OCI-LY1 (cell line): ENCODE results near the gene HBM.

Source experiments
- H2AFZ ChIP-seq: fragments of 200-600 bp; sonication (generic), shearing (Covaris generic); 2 replicates; pipeline ENCODE4 v1.6.0; 2014; ENCODE audit warnings: antibody characterized with exemption, mild to moderate bottlenecking, low read length
- H3F3A ChIP-seq: fragments of 200-600 bp; sonication (generic), shearing (Covaris generic); 2 replicates; pipeline ENCODE4 v1.6.0; 2014; ENCODE audit warnings: mild to moderate bottlenecking, antibody characterized with exemption, low read length, moderate library complexity; ENCODE audit not compliant: insufficient read depth
- H3K27ac ChIP-seq: fragments of 200-600 bp; sonication (generic); 2 replicates; pipeline ENCODE4 v1.5.1; 2014; ENCODE audit warnings: low read length, mixed run types, mild to moderate bottlenecking, low read depth; ENCODE audit not compliant: poor library complexity, severe bottlenecking
- H3K27me3 ChIP-seq: fragments of 200-600 bp; sonication (generic); 2 replicates; pipeline ENCODE4 v1.6.0; 2014; ENCODE audit warnings: antibody characterized with exemption, mild to moderate bottlenecking, low read length, moderate library complexity; ENCODE audit not compliant: insufficient read depth
- H3K36me3 ChIP-seq: fragments of 200-600 bp; sonication (generic); 2 replicates; pipeline ENCODE4 v1.6.1; 2014; ENCODE audit warnings: mild to moderate bottlenecking, antibody characterized with exemption, low read length, moderate library complexity, mixed read lengths; ENCODE audit not compliant: insufficient read depth
- H3K4me1 ChIP-seq: fragments of 200-600 bp; sonication (generic); 2 replicates; pipeline ENCODE4 v1.5.1; 2014; ENCODE audit warnings: mild to moderate bottlenecking, low read length, moderate library complexity; ENCODE audit not compliant: insufficient read depth, severe bottlenecking
- H3K4me2 ChIP-seq: fragments of 200-600 bp; sonication (generic), shearing (Covaris generic); 2 replicates; pipeline ENCODE4 v1.6.1; 2014; ENCODE audit warnings: low read length
- H3K4me3 ChIP-seq: fragments of 200-600 bp; sonication (generic); 2 replicates; pipeline ENCODE4 v1.5.1; 2014; ENCODE audit warnings: low read length, low read depth, mild to moderate bottlenecking, mixed read lengths; ENCODE audit not compliant: poor library complexity, severe bottlenecking
- H3K79me2 ChIP-seq: fragments of 200-600 bp; shearing (Covaris generic); 2 replicates; pipeline ENCODE4 v1.6.1; 2016; ENCODE audit warnings: mixed run types, low read length, mixed read lengths; ENCODE audit not compliant: insufficient read depth
- H3K9ac ChIP-seq: fragments of 200-600 bp; sonication (generic), shearing (Covaris generic); 2 replicates; pipeline ENCODE4 v1.6.1; 2014; ENCODE audit warnings: mild to moderate bottlenecking, low read length, mixed read lengths
- H3K9me2 ChIP-seq: fragments of 200-600 bp; sonication (generic), shearing (Covaris generic); 2 replicates; pipeline ENCODE4 v1.6.1; 2014; ENCODE audit warnings: low read depth, mild to moderate bottlenecking, low read length, mixed read lengths
- H3K9me3 ChIP-seq: fragments of 200-600 bp; shearing (Covaris generic); 2 replicates; pipeline ENCODE4 v1.6.1; 2014; ENCODE audit warnings: low read length, mixed read lengths
- H4K20me1 ChIP-seq: fragments of 200-600 bp; sonication (generic), shearing (Covaris generic); 2 replicates; pipeline ENCODE4 v1.6.0; 2016; ENCODE audit warnings: mild to moderate bottlenecking, low read length; ENCODE audit not compliant: insufficient read depth
- CTCF ChIP-seq: fragments of 200-600 bp; sonication (generic), shearing (Covaris generic); IDR thresholded peaks from 2 replicates; pipeline ENCODE4 v1.5.1; 2017; ENCODE audit warnings: mild to moderate bottlenecking, antibody characterized with exemption, low read length, moderate library complexity, mixed read lengths
- EZH2 ChIP-seq: fragments of 200-600 bp; sonication (generic), shearing (Covaris generic); IDR thresholded peaks from 2 replicates; pipeline ENCODE4 v1.8.0; 2017; ENCODE audit warnings: borderline replicate concordance, mixed run types, mild to moderate bottlenecking, antibody characterized with exemption, low read length, moderate library complexity, mixed read lengths

HBM gene

GRCh38 chr16:142405-142967 lies 23.3 kb upstream of the HBM start:
- H3K4me3 ChIP-seq, result no peak overlapping the region
- H3K9me3 ChIP-seq, result no peaks in the 10 kb centered on the region
- peaks cover 6% of the 10 kb centered on the region; the same call in 1 of the 2 replicates for H3F3A ChIP-seq
- H2AFZ ChIP-seq, result no peak overlapping the region
- H3K36me3 ChIP-seq, result no peaks in the 10 kb centered on the region
- no peak overlapping the region for H3K4me2 ChIP-seq
- peaks cover 7% of the 10 kb centered on the region for H3K4me1 ChIP-seq
- H3K27ac ChIP-seq, result no peak overlapping the region
- no peaks in the 10 kb centered on the region for H3K9me2 ChIP-seq
- H3K27me3 ChIP-seq, result no peaks in the 10 kb centered on the region; the same call in 1 of the 2 replicates
- H3K9ac ChIP-seq, result no peak overlapping the region
- H4K20me1 ChIP-seq, result no peaks in the 10 kb centered on the region
- no peak for TF ChIP-seq CTCF
- no peak for TF ChIP-seq EZH2
- H3K79me2 ChIP-seq, result peaks cover 3% of the 10 kb centered on the region; the same call in 1 of the 2 replicates

- Histone ChIP-seq H2AFZ (no peak overlapping the region), H3K9me3 (no peaks in the 10 kb centered on the region), H3K9ac (no peak overlapping the region), H4K20me1 (no peaks in the 10 kb centered on the region), H3K27ac (no peak overlapping the region), H3F3A (peaks cover 6% of the 10 kb centered on the region; the same call in 1 of the 2 replicates), H3K36me3 (no peaks in the 10 kb centered on the region), H3K27me3 (no peaks in the 10 kb centered on the region; the same call in 1 of the 2 replicates), H3K4me3 (no peak overlapping the region), H3K4me1 (peaks cover 3% of the 10 kb centered on the region), H3K79me2 (no peaks in the 10 kb centered on the region), H3K4me2 (no peak overlapping the region), H3K9me2 (no peaks in the 10 kb centered on the region)
- no peak for TF ChIP-seq EZH2
- no peak for TF ChIP-seq CTCF
Measured at GRCh38 chr16:143047-143446, 22.7 kb upstream of the HBM start.

GRCh38 chr16:143456-143855 lies 22.3 kb upstream of the HBM start:
- H3K9me3 ChIP-seq, result no peaks in the 10 kb centered on the region
- H3K36me3 ChIP-seq, result no peaks in the 10 kb centered on the region
- H3F3A ChIP-seq, result peaks cover 6% of the 10 kb centered on the region; the same call in 1 of the 2 replicates
- H3K79me2 ChIP-seq, result no peaks in the 10 kb centered on the region
- no peaks in the 10 kb centered on the region; the same call in 1 of the 2 replicates for H3K27me3 ChIP-seq
- no peak overlapping the region for H3K4me2 ChIP-seq
- H4K20me1 ChIP-seq, result no peaks in the 10 kb centered on the region
- H3K4me1 ChIP-seq, result peaks cover 3% of the 10 kb centered on the region
- no peak overlapping the region for H3K27ac ChIP-seq
- TF ChIP-seq EZH2 (no peak), CTCF (no peak)
- no peaks in the 10 kb centered on the region for H3K9me2 ChIP-seq
- H3K4me3 ChIP-seq, result no peak overlapping the region
- H2AFZ ChIP-seq, result no peak overlapping the region
- no peak overlapping the region for H3K9ac ChIP-seq
